ENCODE results near the gene TENM4.

DNA sequence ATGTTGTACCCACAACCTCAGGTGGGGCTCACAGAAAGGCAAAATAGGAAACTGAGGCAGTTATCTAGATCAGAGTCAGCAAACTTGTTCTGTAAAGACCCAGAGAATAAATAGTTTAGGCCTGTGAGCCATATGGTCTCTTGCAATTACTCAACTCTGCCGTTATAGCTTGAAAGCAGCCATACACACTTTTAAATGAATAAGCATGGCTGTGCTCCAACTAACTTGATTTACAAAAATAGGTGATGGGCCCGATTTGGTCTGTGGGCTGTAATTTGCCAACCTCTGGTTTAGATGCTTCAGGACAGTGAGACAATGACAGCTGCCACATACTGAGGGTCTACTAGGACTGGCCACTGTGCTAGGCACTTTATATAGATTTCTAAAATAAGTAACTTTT lies 667.3 kb downstream of the TENM4 start:
- TF ChIP-seq POLR2AphosphoS5 (IDR thresholded peaks at IDR 0.05; ENCODE audit: low read depth, low read length), result no peak
- TF ChIP-seq, protein P1, sequence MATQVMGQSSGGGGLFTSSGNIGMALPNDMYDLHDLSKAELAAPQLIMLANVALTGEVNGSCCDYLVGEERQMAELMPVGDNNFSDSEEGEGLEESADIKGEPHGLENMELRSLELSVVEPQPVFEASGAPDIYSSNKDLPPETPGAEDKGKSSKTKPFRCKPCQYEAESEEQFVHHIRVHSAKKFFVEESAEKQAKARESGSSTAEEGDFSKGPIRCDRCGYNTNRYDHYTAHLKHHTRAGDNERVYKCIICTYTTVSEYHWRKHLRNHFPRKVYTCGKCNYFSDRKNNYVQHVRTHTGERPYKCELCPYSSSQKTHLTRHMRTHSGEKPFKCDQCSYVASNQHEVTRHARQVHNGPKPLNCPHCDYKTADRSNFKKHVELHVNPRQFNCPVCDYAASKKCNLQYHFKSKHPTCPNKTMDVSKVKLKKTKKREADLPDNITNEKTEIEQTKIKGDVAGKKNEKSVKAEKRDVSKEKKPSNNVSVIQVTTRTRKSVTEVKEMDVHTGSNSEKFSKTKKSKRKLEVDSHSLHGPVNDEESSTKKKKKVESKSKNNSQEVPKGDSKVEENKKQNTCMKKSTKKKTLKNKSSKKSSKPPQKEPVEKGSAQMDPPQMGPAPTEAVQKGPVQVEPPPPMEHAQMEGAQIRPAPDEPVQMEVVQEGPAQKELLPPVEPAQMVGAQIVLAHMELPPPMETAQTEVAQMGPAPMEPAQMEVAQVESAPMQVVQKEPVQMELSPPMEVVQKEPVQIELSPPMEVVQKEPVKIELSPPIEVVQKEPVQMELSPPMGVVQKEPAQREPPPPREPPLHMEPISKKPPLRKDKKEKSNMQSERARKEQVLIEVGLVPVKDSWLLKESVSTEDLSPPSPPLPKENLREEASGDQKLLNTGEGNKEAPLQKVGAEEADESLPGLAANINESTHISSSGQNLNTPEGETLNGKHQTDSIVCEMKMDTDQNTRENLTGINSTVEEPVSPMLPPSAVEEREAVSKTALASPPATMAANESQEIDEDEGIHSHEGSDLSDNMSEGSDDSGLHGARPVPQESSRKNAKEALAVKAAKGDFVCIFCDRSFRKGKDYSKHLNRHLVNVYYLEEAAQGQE (IDR thresholded peaks at IDR 0.05; ENCODE audit: insufficient read depth in 1 of 2, low read depth in 2 of 2, low read length in 2 of 2), result no peak
- TF ChIP-seq SIN3A (IDR thresholded peaks at IDR 0.05; ENCODE audit: borderline replicate concordance, insufficient read depth, low read length), result no peak
- no peak for TF ChIP-seq FOXP2 (optimal IDR thresholded peaks at IDR 0.05; ENCODE audit: borderline replicate concordance, extremely low read depth, extremely low read length, insufficient read depth)
